SK-N-SH treated with all-trans-retinoic acid at 6 μM for 48 hours (cell line): Measurements from ENCODE around the gene PCDHA6.
"Not testable (repeated sequence)": the region's sequence is repeated elsewhere in the genome, so short reads cannot be mapped to it uniquely, and the experiment has no call there.

Experiments
- ESRRG ChIP-seq: fragments of 250-450 bp; sonication (Bioruptor Pico); IDR thresholded peaks from 2 replicates; pipeline ENCODE4 v1.6.1; 2021; ENCODE audit warnings: mild to moderate bottlenecking
- TSHZ2 ChIP-seq: fragments of 250-450 bp; sonication (Bioruptor Pico); IDR thresholded peaks from 2 replicates; pipeline ENCODE4 v1.5.0; 2020; ENCODE audit warnings: mild to moderate bottlenecking, moderate library complexity

- not testable (repeated sequence) for TF ChIP-seq TSHZ2; ESRRG (CRISPR knock-in tag)
Observed at GRCh38 chr5:140822969-140823368, 4.8 kb upstream of the PCDHA6 start.
